Stomach (tissue), 9 donors: ENCODE measurements around the gene CUX1. TPM values are rescaled to one million over a fixed set of nuclear protein-coding genes. Genes with fewer than 3 reads are reported as not detected.

Experiments
- DNase-seq, 2 donors: peaks; one replicate each; pipeline versions ENCODE4 v3.0.0 to v3.0.0-alpha.2; 2013 to 2019
- H3K27ac ChIP-seq, 5 donors: fragments of 200-600 bp in 4 of 5; sonication (generic) in 4 of 5; one replicate each; pipeline ENCODE4 v1.5.1; 2013 to 2019; ENCODE audit warnings: mild to moderate bottlenecking in 1 of 5, moderate library complexity in 1 of 5
- H3K27me3 ChIP-seq, 3 donors: fragments of 200-600 bp; sonication (generic); one replicate each; pipeline ENCODE4 v1.5.1; 2017 to 2019; ENCODE audit warnings: mixed run types in 1 of 3
- H3K36me3 ChIP-seq, 4 donors: fragments of 200-600 bp; sonication (generic); 1 replicate in 3 of 4; 2 replicates in 1 of 4; pipeline ENCODE4 v1.5.1; 2016 to 2019
- H3K4me1 ChIP-seq, 4 donors: fragments of 200-600 bp; sonication (generic); one replicate each; pipeline ENCODE4 v1.5.1; 2016 to 2019
- H3K4me3 ChIP-seq, 4 donors: fragments of 200-600 bp; sonication (generic) in 3 of 4; one replicate each; pipeline ENCODE4 v1.5.1; 2016 to 2019; ENCODE audit warnings: mild to moderate bottlenecking in 1 of 4
- H3K9me3 ChIP-seq, 4 donors: fragments of 200-600 bp; sonication (generic); one replicate each; pipeline ENCODE4 v1.5.1; 2016 to 2019
- EP300 ChIP-seq: sonication (generic); formaldehyde crosslinking; IDR thresholded peaks from one replicate; pipeline ENCODE4 v1.6.1; 2017; ENCODE audit warnings: antibody characterized with exemption
- POLR2A ChIP-seq, 4 donors: fragments of 450-650 bp; IDR thresholded peaks; one replicate each; pipeline ENCODE4 v1.6.1; 2016; ENCODE audit warnings: antibody characterized with exemption in 4 of 4, control low read depth in 2 of 4, mild to moderate bottlenecking in 1 of 4, moderate library complexity in 1 of 4
- POLR2AphosphoS5 ChIP-seq, 3 donors: sonication (generic); formaldehyde crosslinking; IDR thresholded peaks; one replicate each; pipeline ENCODE4 v1.6.1; 2016; ENCODE audit warnings: antibody characterized with exemption in 3 of 3
- WGBS, 5 donors: extraction: QIAGEN DNeasy Blood & Tissue Kit in 3 of 5; methylation state at CpG; one replicate each; pipeline versions ENCODE4 v1.1.5 to v1.1.7; 2013 to 2018; 5-methylcytosine and 5-hydroxymethylcytosine counted together
- intact Hi-C: fragments of 100-400 bp; cut with DNase I; formaldehyde crosslinking; loops from one replicate; pipeline ENCODE4 v1.15.1; 2023; ENCODE audit warnings: low total_unique reads
- polyA plus RNA-seq, 3 donors: library from polyadenylated mRNA; stranded (reverse); fragments of 200-250 nt; gene quantifications; one replicate each; pipeline ENCODE4 v1.2.3, GENCODE V29; 2013
- total RNA-seq, 5 donors: library from RNA; depleted of rRNA; stranded (reverse); fragments of >200 nt; gene quantifications; one replicate each; pipeline versions ENCODE4 v1.1.0 to v1.2.3, GENCODE V29; 2014 to 2016
- TF ChIP-seq, protein P1 (sequence below), 7 experiments: fragments of 450-650 bp in 4 of 7; fragments of 200-600 bp in 3 of 7; sonication (generic) in 3 of 7; IDR thresholded peaks; one replicate each; pipeline ENCODE4 v1.5.1; 2016 to 2019; ENCODE audit warnings: antibody characterized with exemption in 7 of 7, control low read depth in 2 of 7, mild to moderate bottlenecking in 1 of 7
- donor health status: healthy with polysubstance abuse.
- donor health status: Bipolar disorder and iron deficiency.
- donor health status: healthy.

The CUX1 gene
- total and polyA plus RNA-seq, 8 donors: 24.7 to 201 (median 54.7) TPM

DNA sequence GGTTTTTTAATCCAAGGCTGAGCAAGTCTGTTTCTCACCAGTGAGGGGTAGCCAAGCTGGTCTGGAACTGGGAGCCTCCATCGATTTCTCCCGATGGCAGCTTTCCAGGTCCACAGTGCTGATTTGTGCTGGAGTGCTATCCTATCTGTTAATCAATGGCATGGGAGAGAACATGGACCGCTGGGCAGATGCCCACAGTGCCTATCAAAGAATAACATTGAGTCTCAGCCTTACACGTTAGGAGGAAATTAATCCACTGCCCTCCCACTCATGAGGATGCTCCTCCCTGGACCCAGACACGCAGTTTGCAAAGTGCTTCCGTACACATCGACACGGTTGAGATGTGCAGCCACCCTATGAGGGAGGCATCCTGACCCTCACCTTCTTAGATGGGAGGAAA lies 36.0 kb upstream of the CUX1 start:
- no peak for DNase-seq
- no peaks in the 10 kb centered on the region for H3K36me3 ChIP-seq
- intact Hi-C loops: no loop called here
- H3K4me1 ChIP-seq: peaks cover 0 to 20% (median 3%) of the 10 kb centered on the region in 4 donors
- no peaks in the 10 kb centered on the region for H3K9me3 ChIP-seq
- peaks cover 0 to 3% (median 0%) of the 10 kb centered on the region in 3 donors for H3K27me3 ChIP-seq
- no peak overlapping the region for H3K27ac ChIP-seq
- 77 to 88% (median 81%) methylated on average over 7 to 8 of the region's 8 CpGs for WGBS, 5 donors
- H3K4me3 ChIP-seq: no peak overlapping the region
- no peak for TF ChIP-seq EP300
- TF ChIP-seq, protein P1, sequence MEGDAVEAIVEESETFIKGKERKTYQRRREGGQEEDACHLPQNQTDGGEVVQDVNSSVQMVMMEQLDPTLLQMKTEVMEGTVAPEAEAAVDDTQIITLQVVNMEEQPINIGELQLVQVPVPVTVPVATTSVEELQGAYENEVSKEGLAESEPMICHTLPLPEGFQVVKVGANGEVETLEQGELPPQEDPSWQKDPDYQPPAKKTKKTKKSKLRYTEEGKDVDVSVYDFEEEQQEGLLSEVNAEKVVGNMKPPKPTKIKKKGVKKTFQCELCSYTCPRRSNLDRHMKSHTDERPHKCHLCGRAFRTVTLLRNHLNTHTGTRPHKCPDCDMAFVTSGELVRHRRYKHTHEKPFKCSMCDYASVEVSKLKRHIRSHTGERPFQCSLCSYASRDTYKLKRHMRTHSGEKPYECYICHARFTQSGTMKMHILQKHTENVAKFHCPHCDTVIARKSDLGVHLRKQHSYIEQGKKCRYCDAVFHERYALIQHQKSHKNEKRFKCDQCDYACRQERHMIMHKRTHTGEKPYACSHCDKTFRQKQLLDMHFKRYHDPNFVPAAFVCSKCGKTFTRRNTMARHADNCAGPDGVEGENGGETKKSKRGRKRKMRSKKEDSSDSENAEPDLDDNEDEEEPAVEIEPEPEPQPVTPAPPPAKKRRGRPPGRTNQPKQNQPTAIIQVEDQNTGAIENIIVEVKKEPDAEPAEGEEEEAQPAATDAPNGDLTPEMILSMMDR (IDR thresholded peaks at IDR 0.05): no peak
- no peak for TF ChIP-seq POLR2A (IDR thresholded peaks at IDR 0.05)
- TF ChIP-seq POLR2AphosphoS5 (IDR thresholded peaks at IDR 0.05): no peak

DNA sequence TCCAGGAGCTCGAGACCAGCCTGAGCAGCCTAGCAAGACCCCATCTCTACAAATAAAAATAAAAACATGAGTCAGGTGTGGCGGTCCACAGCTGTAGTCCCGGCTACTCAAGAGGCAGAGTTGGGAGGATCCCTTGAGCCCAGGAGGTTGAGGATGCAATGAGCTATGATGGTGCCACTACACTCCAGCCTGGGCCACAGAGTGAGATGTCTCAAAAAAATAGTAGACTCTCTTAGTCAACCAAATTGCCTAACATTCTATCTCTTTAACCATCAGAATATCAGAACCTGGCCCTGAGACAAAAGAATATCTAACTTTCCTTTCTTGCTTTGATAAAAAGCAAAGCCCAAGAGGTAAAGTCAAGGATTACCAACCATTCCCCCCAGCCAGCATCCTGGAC lies 35.0 kb upstream of the CUX1 start:
- Histone ChIP-seq H3K4me3 (no peak overlapping the region), H3K27me3 (no peaks in the 10 kb centered on the region), H3K27ac (no peak overlapping the region), H3K36me3 (no peaks in the 10 kb centered on the region), H3K4me1 (peaks cover 0 to 20% (median 3%) of the 10 kb centered on the region in 4 donors), H3K9me3 (no peaks in the 10 kb centered on the region)
- TF ChIP-seq POLR2A (IDR thresholded peaks at IDR 0.05) (no peak), EP300 (no peak), POLR2AphosphoS5 (IDR thresholded peaks at IDR 0.05) (no peak)
- TF ChIP-seq, protein P1 (IDR thresholded peaks at IDR 0.05): no peak
- DNase-seq: no peak
- intact Hi-C loops: no loop called here
- WGBS, 5 donors: 85 to 93% (median 89%) methylated on average over 3 of the region's 3 CpGs

DNA sequence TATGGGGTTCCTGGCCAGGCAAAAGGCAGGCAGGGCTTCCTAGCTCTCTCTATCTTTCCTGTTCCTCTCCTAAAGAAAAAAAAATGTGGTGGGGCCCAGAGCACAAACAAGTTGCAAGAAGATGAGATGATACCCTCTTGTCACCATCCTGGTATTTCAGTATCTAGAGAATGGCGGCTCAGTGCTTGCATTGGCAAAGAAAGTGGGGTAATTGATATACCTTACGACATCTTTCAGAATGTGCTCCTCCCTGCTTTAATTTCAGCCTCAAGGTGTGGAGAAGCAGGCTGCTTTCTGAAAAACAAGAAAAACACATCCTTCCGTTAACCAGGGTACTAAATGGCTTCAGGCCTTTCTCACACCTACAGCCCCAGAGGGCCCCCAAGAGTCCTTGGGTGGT lies 34.5 kb upstream of the CUX1 start:
- Histone ChIP-seq H3K27ac (no peak overlapping the region), H3K4me3 (no peak overlapping the region), H3K36me3 (no peaks in the 10 kb centered on the region), H3K4me1 (peaks cover 0 to 20% (median 3%) of the 10 kb centered on the region in 4 donors), H3K27me3 (no peaks in the 10 kb centered on the region), H3K9me3 (no peaks in the 10 kb centered on the region)
- 84 to 94% (median 89%) methylated on average over 3 of the region's 3 CpGs for WGBS, 5 donors
- TF ChIP-seq POLR2AphosphoS5 (IDR thresholded peaks at IDR 0.05): no peak
- TF ChIP-seq POLR2A (IDR thresholded peaks at IDR 0.05): no peak
- TF ChIP-seq EP300: no peak
- TF ChIP-seq, protein P1 (IDR thresholded peaks at IDR 0.05): no peak
- intact Hi-C loops: no loop called here
- DNase-seq: no peak

DNA sequence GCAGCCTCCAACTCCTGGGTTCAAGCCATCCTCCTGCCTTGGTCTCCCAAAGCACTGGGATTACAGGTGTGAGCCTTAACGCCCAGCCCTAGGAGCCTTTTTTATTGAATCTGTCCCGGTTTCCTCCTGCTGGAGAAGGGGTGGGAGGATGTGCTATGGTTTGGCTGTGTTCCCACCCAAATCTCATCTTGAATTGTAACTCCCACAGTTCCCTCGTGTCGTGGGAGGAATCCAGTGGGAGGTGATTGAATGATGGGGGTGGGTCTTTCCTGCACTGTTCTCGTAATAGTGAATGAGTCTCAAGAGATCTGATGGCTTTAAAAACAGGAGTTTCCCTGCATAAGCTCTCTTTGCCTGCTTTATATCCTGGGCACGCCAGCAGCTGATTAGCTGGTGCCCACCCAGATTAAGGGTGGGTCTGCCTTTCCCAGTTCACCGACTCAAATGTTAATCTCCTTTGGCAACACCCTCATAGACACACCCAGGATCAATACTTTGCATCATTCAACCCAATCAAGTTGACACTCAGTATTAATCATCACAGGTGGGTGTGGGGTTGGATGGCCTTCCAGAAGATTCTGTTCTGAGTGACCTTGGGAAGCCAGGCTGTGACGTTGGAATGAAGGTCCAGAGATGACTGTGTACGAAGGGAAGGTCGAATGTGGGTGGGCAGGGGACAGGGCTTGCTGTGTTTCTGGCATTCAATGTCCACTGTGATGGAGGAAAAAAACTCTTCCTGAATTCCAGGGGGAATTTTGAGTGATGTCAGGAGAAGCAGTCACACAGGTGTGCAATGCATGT lies 33.8 kb upstream of the CUX1 start:
- H3K27ac ChIP-seq: no peak overlapping the region
- WGBS, 5 donors: 47 to 61% (median 52%) methylated on average over 10 of the region's 10 CpGs
- peak in 1 of 2 donors; percentile 23 for DNase-seq

More for the DNA sequence above, 33.8 kb upstream of the CUX1 start:
- Histone ChIP-seq H3K36me3 (no peaks in the 10 kb centered on the region), H3K4me1 (peaks cover 0 to 20% (median 3%) of the 10 kb centered on the region in 4 donors), H3K4me3 (no peak overlapping the region), H3K9me3 (no peaks in the 10 kb centered on the region), H3K27me3 (no peaks in the 10 kb centered on the region)
- intact Hi-C loops: no loop called here
- no peak for TF ChIP-seq POLR2AphosphoS5 (IDR thresholded peaks at IDR 0.05)
- TF ChIP-seq EP300: no peak
- TF ChIP-seq POLR2A (IDR thresholded peaks at IDR 0.05): no peak
- TF ChIP-seq, protein P1 (IDR thresholded peaks at IDR 0.05): no peak
